GM18519 (cell line): ENCODE results near the gene FCN3.
"Not testable (repeated sequence)": the region's sequence is repeated elsewhere in the genome, so short reads cannot be mapped to it uniquely, and the experiment has no call there.

Experiments used
- ATAC-seq: cut with Tn5 transposase; IDR thresholded peaks from one replicate; pipeline ENCODE4 v1.9.1; 2021; ENCODE audit warnings: mild to moderate bottlenecking, moderate library complexity; ENCODE audit not compliant: unreplicated experiment, low FRiP score

The FCN3 gene

DNA sequence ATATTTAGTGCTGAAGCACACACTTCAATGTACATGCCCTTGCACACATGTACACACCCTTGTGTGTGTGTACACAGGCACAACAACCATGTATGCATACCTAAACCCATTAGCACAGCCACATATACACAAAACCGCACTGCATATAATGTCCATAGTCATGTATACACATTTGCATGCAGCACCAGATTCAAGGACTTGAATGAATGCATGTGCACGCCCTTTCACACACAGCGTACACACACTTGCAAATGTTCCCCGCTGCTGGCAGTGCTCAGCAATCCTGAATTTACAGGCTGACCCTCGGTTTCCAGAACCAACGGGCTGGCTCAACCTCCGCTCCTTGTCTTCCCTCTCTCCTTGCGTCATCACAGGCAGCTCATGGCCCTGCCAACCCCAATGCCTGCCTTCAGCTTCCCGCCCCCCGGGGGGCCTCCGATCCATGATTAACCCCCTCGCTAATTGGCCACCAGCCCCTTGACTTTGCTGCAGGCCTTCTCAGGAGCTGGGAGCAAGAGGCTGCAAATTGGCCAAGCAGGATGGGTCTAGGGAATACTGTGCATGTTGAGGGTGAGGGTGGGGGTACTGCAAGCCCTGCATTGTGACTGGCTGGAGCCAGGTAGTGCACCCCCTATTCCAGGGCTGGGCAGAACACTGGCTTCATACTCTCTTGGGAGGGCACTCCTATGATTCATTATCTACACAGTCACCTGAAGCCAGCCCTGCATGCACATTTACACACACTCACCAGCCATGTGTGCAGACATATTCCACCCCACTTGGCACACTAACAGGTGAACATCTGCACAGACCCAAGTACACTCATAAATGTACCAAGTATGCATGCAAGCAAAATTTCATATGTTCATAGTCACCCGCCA is 25.7 kb upstream of the FCN3 start:
- ATAC-seq = no peak

DNA sequence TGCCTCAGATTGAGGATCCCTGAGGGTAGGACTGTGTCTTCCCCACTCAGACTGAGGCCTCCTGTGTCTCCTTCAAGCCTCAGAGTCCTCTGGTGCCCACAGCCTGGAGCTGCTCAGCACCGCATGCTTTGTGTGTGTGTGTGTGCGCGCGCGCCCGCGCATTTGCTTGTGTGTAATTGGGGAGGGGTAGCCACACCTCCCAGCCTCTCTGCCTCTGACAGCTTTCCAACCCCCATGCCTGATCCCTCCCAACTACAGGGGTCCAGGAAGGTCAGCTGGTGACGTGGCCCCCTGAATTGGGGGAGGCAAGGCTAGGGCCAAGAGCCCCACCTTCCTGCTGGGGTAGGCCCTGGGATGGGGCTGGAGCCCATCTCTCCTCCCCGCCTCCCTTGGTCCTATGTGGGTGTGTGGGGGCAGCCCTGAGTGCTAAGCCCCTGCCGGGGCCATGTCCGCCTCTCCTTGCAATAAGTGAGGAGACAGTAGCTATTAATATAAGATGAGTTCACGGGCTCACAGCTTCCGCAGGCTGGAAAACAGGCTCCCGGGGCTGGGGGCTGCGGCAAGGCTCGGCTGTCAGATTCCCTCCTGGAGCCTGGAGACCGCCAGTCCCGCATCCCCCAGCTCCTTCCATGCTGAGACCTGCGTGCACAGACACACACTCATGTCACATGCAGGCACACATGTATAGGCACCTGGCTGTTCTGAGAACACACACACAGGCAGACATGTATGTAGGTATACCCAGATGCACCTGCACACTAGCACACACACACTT is 24.8 kb upstream of the FCN3 start:
- ATAC-seq = no peak

DNA sequence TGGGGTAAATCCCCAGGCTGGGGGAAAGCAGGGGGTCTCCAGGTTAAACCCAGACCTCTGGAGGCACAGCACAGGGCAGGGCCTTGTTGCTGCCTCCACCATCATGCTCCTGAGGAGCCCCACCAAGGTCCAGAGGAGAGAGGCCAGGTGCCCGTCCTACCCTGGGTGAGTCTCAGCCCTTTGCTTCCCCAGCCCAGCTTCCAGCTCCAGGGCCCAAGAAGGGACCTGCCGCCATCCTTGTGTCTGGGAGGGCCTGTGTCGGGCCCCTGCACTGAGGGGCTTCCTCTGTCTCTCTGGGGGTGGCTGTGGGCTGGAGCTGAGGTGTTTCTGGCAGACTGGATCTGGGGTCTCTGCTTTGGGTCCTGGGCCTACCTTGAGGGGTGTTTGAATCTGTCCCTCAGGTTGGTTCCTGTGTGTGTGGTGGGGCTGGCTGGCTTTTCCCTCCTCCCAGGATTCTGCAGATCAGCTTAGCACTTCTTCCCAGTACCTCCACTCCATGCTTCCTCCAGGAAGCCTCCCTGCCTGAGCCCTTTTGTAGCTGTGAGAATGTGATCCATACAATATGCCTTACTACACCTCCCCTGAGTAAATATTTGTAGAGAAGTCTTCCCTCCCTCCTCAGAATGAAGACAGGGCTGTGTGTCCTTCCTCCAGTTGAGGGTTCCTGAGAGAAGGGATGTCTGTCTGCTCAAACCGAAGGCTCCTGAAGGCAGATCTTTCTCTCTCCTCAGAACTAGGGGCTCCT is 24.0 kb upstream of the FCN3 start:
- ATAC-seq = no peak

DNA sequence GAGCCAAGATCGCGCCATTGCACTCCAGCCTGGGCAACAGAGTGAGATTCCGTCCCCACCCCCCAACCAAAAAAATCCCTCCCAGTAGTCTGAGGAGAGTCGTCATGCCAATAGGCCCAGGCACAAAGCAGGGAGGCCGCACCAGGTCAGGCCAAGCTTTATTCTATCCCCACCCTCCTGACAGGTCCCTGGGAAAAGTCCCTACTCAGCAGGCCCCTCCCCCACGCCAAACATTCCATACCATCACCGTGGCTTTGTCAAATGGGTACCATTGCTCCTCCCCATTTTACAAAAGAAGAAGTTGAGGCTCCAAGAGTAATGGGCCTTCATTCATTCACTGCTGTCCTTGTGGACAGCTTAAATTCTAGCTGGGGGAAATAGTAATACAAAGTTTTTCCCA is 23.1 kb upstream of the FCN3 start:
- no peak for ATAC-seq

DNA sequence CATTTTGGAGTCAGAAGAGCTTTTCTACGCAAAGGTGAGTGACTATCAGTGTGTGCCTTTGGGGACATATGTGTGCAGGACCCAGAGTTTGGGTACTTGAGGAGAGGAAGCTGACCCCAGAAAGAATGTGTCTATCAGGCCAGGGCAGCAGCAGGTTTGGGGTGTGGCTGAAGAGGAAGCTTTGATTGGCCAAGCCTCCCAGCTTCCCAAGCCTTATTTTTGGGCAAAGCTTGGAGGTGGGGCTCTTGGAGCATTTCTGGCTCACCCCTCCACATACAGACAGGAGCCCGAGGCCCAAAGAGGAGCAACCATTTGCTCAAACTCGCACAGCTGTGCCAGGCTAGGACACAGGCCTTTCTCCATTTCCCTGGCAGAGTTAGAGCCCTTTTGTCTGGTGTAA is 22.5 kb upstream of the FCN3 start:
- no peak for ATAC-seq

DNA sequence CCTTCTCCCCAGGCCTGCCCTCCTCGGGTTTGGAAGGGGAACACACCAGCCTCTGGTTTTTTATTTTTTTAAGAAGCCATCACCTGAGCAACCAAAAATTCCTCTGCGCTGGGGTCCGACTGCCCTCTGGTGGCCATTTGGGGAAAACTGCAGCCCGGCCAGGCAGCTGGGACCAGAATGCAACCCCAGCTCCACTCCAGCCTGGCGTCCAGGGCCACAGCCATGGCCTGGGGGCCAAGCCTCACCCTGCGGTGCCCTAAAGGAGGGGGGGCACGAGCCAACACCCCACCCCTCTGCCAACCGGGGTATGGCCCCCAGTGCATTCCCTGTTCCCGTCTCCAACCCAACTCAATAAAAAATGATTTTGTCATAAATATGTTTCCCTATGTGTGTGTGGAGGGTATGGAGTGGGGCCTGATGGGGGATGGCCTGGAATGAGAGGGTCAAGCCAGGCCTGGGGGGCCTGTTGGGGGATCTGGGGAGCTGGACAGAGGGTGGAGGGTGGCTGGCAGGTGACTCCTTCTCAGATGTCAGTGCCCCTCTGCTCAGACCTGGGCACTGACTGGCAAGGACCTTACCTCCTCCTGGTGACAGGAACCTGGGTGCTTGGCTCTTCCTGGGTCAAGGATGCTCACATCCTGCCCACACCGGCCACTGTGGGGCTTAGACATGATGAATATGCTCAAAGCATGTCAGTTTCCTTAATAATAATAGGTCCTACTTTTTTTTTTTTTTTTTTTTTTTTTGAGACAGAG is 21.0 kb upstream of the FCN3 start:
- ATAC-seq = no peak

DNA sequence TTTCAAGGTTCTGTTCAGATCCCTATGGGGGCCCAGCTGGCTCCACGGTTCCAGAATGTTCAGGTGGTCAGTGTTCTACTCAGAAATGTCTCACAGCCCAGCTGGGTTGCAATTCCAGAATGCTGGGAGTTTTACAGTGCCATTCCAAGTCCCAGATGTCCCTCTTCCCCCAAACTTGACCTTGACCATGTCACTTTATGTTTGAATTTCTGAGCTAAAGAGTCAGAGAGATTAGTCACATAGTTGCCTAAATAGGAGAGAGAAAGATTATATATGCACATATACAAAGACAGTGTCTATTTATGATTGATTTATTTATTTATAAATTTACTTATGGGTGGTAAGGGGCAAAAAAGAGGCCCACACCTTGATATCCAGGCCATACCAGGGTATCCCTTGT is 20.3 kb upstream of the FCN3 start:
- ATAC-seq = no peak

DNA sequence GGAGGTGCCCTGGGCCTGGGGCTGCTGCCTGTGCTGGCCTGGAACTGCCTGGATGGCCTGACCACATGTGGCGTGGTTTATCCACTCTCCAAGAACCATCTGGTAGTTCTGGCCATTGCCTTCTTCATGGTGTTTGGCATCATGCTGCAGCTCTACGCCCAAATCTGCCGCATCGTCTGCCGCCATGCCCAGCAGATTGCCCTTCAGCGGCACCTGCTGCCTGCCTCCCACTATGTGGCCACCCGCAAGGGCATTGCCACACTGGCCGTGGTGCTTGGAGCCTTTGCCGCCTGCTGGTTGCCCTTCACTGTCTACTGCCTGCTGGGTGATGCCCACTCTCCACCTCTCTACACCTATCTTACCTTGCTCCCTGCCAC is 19.6 kb upstream of the FCN3 start:
- ATAC-seq = no peak

DNA sequence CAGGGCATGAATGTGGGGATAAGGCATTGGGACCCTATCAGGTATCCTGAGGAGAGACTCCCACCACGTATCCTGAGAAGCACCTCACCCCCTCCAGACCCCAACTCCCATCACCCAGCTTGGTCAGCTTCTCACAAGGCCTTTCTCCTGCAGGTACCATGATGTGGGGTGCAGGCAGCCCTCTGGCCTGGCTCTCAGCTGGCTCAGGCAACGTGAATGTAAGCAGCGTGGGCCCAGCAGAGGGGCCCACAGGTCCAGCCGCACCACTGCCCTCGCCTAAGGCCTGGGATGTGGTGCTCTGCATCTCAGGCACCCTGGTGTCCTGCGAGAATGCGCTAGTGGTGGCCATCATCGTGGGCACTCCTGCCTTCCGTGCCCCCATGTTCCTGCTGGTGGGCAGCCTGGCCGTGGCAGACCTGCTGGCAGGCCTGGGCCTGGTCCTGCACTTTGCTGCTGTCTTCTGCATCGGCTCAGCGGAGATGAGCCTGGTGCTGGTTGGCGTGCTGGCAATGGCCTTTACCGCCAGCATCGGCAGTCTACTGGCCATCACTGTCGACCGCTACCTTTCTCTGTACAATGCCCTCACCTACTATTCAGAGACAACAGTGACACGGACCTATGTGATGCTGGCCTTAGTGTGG is 19.1 kb upstream of the FCN3 start:
- no peak for ATAC-seq

DNA sequence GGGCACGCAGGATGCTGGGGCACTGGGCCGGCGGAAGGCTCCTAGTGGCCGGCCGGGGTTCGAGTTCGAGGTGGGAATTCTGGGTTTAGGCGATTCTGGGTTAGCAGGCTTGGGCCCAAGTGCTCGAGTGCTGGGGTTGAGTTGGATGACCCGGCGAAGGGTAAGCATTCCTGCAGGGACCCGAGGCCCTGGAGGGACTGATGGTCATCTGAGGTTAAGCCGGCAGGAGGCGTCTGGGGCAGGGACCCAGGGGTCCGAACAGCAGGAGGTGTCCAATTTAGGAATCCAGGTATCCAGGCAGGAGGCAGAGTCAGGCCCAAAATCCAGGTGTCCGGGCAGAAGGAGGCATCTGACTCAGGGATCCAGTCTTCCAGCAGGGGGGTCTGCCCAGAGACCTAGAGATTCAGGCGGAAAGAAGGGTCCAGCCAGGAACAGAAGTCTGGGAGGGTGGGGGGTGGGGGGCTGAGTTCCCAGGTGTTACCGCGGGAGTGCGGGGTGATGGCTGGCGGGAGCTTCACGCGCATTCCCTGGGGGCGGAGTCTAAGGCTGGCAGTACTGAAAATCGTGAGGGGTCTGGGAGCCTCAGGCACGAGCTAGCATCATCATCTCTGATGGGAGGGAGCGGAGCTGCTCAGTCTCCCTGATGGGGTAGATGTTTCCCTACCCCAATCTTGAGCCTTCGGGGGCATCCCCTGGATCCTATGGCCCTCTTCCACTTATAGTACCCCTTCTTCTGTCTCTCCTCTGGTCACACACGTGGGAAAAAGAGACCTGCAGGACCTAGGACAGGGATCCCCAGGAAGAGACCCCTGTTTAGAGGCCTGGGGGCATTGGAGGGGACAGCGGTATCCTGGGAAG is 18.4 kb upstream of the FCN3 start:
- no peak for ATAC-seq

DNA sequence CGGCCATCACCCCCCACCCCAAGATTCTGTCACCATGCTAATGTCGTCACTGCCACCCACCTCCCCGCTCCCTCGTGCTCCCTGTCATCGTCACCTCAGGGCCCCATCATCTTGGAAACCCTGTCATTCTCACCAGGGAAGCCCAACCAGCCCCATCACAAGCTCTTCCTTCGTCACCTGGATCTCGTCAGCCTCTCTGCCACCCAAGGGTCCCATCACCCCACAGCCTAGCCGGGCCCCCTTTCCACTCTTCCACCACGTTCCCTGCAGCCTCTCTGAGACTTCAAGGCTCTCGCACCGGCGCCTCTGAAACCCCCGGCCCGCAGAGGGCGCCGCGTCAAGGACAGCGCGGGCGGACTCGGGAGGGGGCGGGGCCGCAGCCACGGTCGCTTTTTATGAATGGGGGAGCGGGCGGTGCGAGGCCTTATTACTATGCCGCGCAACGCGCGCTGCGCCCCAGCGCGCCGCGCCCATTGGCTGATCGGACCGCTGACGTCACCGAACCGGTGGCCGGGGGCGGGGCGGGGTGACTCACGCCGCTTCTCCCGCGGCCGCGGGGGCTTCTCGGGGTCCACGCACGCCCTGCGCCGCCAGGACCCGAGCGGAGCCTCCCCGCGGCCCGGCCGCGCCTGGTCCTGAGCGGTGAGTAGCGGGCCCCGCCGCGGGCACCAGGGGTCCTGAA is 17.6 kb upstream of the FCN3 start, which contains the start of gene GPR3:
TSS of gene GPR3 (plus strand) at position 527 of the 682 bp plus-strand sequence. CDS start 1,177 bp downstream, outside the sequence.
- ATAC-seq = peak; percentile 62

DNA sequence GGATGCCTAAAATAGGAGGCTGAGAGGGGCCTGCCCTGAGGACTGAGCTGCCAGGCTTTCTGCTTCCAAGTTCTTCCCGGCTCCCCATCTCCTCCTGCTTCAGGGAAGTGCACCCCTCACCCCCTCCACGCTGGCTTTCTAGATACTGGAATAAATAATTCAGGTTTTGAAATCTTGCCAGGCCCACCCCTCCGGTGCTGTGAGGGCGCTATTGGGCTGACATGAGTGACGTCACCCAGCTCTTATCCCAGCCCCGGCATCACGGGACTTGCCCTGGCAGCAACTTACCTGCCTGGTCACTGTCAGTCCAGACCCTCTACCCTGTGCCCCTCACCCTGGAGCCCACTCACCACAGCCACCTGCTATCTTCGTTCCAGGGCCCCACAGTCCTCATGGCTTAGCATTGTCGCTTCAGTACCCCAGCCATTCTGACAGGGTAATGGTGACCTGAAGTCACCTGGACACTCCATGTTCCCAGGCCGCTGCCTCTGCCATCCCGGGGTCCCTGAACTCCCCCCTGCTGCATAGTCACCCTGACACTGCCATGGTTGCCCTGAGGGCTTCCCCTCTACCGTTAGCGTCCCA is 17.0 kb upstream of the FCN3 start:
- ATAC-seq = no peak

DNA sequence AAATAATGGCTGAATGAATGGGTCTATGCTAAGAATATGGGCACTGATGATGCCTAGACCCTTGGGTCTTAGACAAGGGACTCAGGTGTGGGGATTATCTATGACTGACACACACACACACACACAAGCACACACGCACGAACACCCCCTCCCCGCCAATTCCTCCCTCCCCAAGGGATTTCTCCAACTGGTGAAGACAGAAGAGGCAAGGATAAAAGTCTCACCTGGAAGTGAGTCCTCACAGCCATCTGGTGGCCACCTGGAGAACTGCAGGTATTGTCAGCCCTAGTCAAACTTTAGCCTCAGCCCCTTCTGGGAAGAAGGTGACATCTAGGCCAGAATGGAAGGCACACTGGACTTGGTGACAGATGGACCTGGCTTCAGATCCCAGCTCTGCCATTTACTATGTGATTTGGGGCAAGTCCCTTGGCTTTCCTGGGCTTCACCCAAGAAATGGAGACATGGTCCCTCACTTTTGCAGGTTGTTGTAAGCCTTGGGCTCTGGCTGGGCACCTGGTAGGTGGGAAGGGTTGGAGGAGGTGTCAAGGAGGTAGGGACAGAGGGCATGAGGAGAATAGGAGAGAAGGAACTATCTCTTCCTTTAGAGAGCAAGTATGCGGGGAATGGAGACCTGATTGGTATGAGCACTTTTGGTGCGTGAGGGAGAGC is 13.8 kb upstream of the FCN3 start:
- no peak for ATAC-seq

DNA sequence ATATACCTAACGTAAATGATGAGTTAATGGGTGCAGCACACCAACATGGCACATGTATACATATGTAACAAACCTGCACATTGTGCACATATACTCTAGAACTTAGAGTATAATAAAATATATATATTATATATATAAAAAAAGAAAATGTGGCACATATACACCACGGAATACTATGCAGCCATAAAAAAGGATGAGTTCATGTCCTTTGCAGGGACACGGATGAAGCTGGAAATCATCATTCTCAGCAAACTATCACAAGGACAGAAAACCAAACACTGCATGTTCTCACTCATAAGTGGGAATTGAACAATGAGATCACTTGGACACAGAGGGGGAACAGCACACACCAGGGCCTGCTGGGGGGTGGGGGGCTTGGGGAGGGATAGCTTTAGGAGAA is 10.2 kb upstream of the FCN3 start:
- not testable (repeated sequence) for ATAC-seq

DNA sequence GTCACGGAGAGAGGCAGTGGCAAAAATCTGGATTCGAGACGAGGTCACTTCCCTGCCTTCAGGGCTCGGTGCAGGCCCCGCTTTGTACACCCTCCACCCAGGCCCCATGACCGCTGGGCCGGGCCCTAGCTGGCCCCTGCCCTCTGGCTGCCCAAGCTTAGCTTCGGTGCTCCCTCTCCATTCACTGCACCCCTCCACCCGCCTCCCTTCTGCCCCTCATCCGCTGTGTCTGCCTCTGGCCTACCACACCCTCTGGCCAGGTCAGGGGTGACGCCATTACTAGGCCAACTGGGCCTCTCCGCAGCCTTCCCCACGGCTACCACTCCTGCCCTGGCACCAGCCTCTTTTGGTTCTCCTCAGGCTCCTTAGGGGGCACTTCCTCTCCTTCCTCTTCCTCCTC is 9.0 kb upstream of the FCN3 start:
- no peak for ATAC-seq

DNA sequence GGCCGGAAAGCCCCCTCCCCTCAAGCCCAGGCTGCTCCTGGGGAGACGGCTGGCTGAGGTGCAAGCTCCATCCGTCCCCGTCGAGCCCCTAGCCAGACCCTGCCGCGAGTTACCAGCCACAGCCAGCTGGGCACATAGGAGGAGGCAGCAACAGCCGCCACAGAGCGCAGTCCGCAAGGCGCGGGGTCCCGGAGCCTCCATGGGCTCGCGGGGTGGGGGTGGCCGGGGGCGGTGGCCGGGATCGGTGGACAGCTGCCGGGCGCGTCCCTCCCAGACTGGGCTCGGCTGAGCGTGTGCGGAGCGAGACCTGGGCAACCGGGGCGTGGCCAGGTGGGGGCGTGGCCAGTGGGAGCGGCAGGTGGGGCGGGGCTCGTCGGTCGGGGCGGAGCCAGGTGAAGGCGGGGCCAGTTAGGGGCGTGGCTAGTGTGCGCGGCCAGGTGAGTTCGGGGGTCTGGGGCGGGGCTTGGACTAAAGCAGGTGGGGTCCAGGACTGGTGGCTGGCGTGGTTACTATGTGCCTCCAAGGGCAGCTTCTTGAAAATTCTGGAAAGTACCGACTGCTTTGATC is 8.5 kb upstream of the FCN3 start, which contains the start of gene CD164L2:
TSS of gene CD164L2 (minus strand) at position 295 of the 567 bp plus-strand sequence. CDS start at position 201, 94 bp downstream.
- ATAC-seq = no peak
